ENCODE results near the gene HMGN4. TPM values are rescaled to one million over a fixed set of nuclear protein-coding genes. Genes with fewer than 3 reads are reported as not detected.

Gene HMGN4
- total and polyA plus RNA-seq, 9 of the 15 experiments (the other 6 are each of a cell fraction or from before 2014, with no cell fraction given), result 35.4 to 134 (median 94.1) TPM

GRCh38 chr6:26556263-26557070, 18.3 kb downstream of the HMGN4 start (continued):
- TF ChIP-seq TEAD1 (CRISPR knock-in tag; IDR thresholded peaks at IDR 0.05), result peak; percentile 82 to 96
- TF ChIP-seq HDAC6 (IDR thresholded peaks at IDR 0.05; ENCODE audit: low read depth, low read length), result no peak
- TF ChIP-seq ZNF140 (CRISPR knock-in tag; IDR thresholded peaks at IDR 0.05), result no peak
- peak; percentile 69; the same call in 1 of the 2 replicates for TF ChIP-seq TRIM28 (IDR thresholded peaks at IDR 0.05)
- peak; percentile 15; the same call in 1 of the 2 replicates for TF ChIP-seq TARDBP (IDR thresholded peaks at IDR 0.05)
- TF ChIP-seq SREBF2 (CRISPR knock-in tag; IDR thresholded peaks at IDR 0.05), result no peak
- TF ChIP-seq VEZF1 (CRISPR knock-in tag; IDR thresholded peaks at IDR 0.05), result 0 out of 2 replicates have a peak, but pooled peaks have one; percentile 30
- TF ChIP-seq SUPT5H (IDR thresholded peaks at IDR 0.05), result no peak
- no peak for TF ChIP-seq NFE2L1 (tag; IDR thresholded peaks at IDR 0.05; ENCODE audit: borderline replicate concordance, low read depth)
- no peak for TF ChIP-seq SAFB (IDR thresholded peaks at IDR 0.05; ENCODE audit: borderline replicate concordance, low read depth, low read length)
- TF ChIP-seq ARID2 (IDR thresholded peaks at IDR 0.05), result no peak
- no peak for TF ChIP-seq ZNF184 (CRISPR knock-in tag; IDR thresholded peaks at IDR 0.05)
- no peak for TF ChIP-seq CHD1 (IDR thresholded peaks at IDR 0.05; ENCODE audit: low read length)
- TF ChIP-seq RFX7 (CRISPR knock-in tag; IDR thresholded peaks at IDR 0.05), result no peak
- TF ChIP-seq KAT7 (CRISPR knock-in tag; IDR thresholded peaks at IDR 0.05; ENCODE audit: borderline replicate concordance), result no peak
- TF ChIP-seq ESRRB (CRISPR knock-in tag; IDR thresholded peaks at IDR 0.05; ENCODE audit: borderline replicate concordance), result no peak
- TF ChIP-seq ZNF282 (CRISPR knock-in tag; IDR thresholded peaks at IDR 0.05), result no peak
- no peak for TF ChIP-seq POLR2A (conservative IDR thresholded peaks at IDR 0.05)
- peak; percentile 92 for TF ChIP-seq ZSCAN29 (IDR thresholded peaks at IDR 0.05)
- TF ChIP-seq CBX5 (IDR thresholded peaks at IDR 0.05; ENCODE audit: borderline replicate concordance, low read depth), result no peak
- TF ChIP-seq EWSR1 (IDR thresholded peaks at IDR 0.05; ENCODE audit: borderline replicate concordance, low read depth, partially characterized antibody), result no peak
- no peak for TF ChIP-seq RBM17 (IDR thresholded peaks at IDR 0.05; ENCODE audit: borderline replicate concordance, low read depth, low read length)
- no peak for TF ChIP-seq THAP7 (CRISPR knock-in tag; IDR thresholded peaks at IDR 0.05)
- TF ChIP-seq RBM34 (IDR thresholded peaks at IDR 0.05; ENCODE audit: borderline replicate concordance, insufficient read depth, low read length), result no peak
- TF ChIP-seq CREB1 (IDR thresholded peaks at IDR 0.05), result peak; percentile 56
- peak; percentile 69; the same call in 1 of the 2 replicates for TF ChIP-seq CREB1 (CRISPR knock-in tag; IDR thresholded peaks at IDR 0.05)
- TF ChIP-seq SMARCB1 (IDR thresholded peaks at IDR 0.05; ENCODE audit: insufficient read length, low read depth), result no peak
- TF ChIP-seq SMARCA4 (IDR thresholded peaks at IDR 0.05), result peak; percentile 53; the same call in 1 of the 2 replicates

All from K562 (cell line).